ENCODE data around the gene CRKL.

DNA sequence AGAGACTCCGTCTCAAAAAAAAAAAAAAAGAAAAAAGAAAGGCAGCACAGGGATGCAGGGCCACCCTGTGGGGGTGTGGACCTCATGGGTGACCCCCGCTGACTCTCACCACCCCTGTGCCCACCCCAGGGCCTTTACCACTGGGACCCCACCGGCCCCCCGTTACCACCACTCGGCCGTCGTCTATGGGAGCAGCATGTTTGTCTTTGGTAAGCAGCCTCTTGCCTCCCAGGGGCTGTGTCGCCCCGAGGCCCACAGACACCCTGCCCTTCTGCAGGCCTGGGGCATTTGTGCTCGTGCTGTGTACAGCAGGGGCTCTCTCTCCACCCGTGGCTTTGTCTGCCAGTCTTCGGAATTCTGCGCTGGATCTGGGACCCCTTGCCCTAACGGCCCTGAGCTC, 70.2 kb downstream of the CRKL start:
- TF ChIP-seq, protein P1, sequence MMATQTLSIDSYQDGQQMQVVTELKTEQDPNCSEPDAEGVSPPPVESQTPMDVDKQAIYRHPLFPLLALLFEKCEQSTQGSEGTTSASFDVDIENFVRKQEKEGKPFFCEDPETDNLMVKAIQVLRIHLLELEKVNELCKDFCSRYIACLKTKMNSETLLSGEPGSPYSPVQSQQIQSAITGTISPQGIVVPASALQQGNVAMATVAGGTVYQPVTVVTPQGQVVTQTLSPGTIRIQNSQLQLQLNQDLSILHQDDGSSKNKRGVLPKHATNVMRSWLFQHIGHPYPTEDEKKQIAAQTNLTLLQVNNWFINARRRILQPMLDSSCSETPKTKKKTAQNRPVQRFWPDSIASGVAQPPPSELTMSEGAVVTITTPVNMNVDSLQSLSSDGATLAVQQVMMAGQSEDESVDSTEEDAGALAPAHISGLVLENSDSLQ (IDR thresholded peaks at IDR 0.05) = no peak
- TF ChIP-seq CTBP1 (IDR thresholded peaks at IDR 0.05; ENCODE audit: borderline replicate concordance) (no peak), FOXM1 (IDR thresholded peaks at IDR 0.05; ENCODE audit: borderline replicate concordance) (no peak), SP1 (IDR thresholded peaks at IDR 0.05) (no peak), FOXK2 (IDR thresholded peaks at IDR 0.05) (no peak), BHLHE40 (IDR thresholded peaks at IDR 0.05; ENCODE audit: borderline replicate concordance) (no peak), ZNF384 (IDR thresholded peaks at IDR 0.05) (no peak), FOXA1 (IDR thresholded peaks at IDR 0.05) (no peak), NFRKB (IDR thresholded peaks at IDR 0.05) (no peak)

Data from HEK293T (cell line).